ENCODE data around the gene ADGRV1. TPM values are rescaled to one million over a fixed set of nuclear protein-coding genes. Genes with fewer than 3 reads are reported as not detected.

The ADGRV1 gene
- total and polyA plus RNA-seq, 2 donors (not counting 3 experiments of a cell fraction or from before 2014, with no cell fraction given), result 0.11 to 0.55 TPM

- Histone ChIP-seq H3K79me2 (ENCODE audit: control insufficient read depth, insufficient read depth, low read length) (no peaks in the 10 kb centered on the region), H3K27ac (ENCODE audit: insufficient read depth, low read depth, low read length) (no peak overlapping the region), H4K20me1 (replicated peaks; ENCODE audit: control insufficient read depth, extremely low read depth, insufficient read depth, low read length) (no peaks in the 10 kb centered on the region), H3K4me1 (ENCODE audit: control insufficient read depth, extremely low read depth, insufficient read depth, low read length) (peaks cover 3% of the 10 kb centered on the region), H3K4me2 (ENCODE audit: insufficient read depth, low read length) (no peak overlapping the region), H3K9me1 (replicated peaks; ENCODE audit: control insufficient read depth, extremely low read depth, insufficient read depth, low read length) (no peaks in the 10 kb centered on the region), H3K27me3 (ENCODE audit: control insufficient read depth in 2 of 2, insufficient read depth in 2 of 2, low read length in 2 of 2) (no peaks in the 10 kb centered on the region), H3K9ac (replicated peaks; ENCODE audit: extremely low read depth, insufficient read depth, low read length) (no peak overlapping the region), H3K4me3 (replicated peaks in 1 of 3; ENCODE audit: insufficient read depth in 1 of 3, low read depth in 1 of 3, low read length in 3 of 3) (no peak overlapping the region), H3K36me3 (ENCODE audit: control insufficient read depth in 2 of 2, extremely low read depth in 1 of 2, insufficient read depth in 2 of 2, low read length in 2 of 2) (no peaks in the 10 kb centered on the region), H2AFZ (ENCODE audit: low read depth, low read length) (no peak overlapping the region), H3K9me3 (replicated peaks; ENCODE audit: control insufficient read depth, insufficient read depth, low read length) (no peaks in the 10 kb centered on the region)
- CTCF ChIA-PET, result interaction anchor here (1.2 to 1.4 kb wide), 3 partner anchors 9 to 264 kb away, joined by 3 read pairs; no protein-coding TSS in a partner anchor
- no peak for TF ChIP-seq JUN (IDR thresholded peaks at IDR 0.05; ENCODE audit: borderline replicate concordance, insufficient read depth, insufficient read length, low read depth)
- TF ChIP-seq POLR2AphosphoS5 (IDR thresholded peaks at IDR 0.05; ENCODE audit: insufficient read depth, low read depth, low read length), result no peak
- TF ChIP-seq GATA2 (IDR thresholded peaks at IDR 0.05; ENCODE audit: insufficient read depth, insufficient read length, low read depth, low read length), result no peak
- TF ChIP-seq FOS (IDR thresholded peaks at IDR 0.05; ENCODE audit: borderline replicate concordance, insufficient read depth, low read length), result no peak
- TF ChIP-seq MYC (IDR thresholded peaks at IDR 0.05; ENCODE audit: low read depth, low read length), result no peak
- TF ChIP-seq MAX (IDR thresholded peaks at IDR 0.05; ENCODE audit: insufficient read depth, insufficient read length), result no peak
- DNase-seq (ENCODE audit: low read depth, low spot score) (no peak), FAIRE-seq (no peak)
- no TSS peak for BruUV-seq (replicated peaks)
- POLR2A ChIA-PET, result no interaction called here
- dilution Hi-C loops (cut with MboI; ENCODE audit: extremely low pct_ligation_motif_present, low sequenced_read_pairs) (no loop called here), intact Hi-C loops (cut with micrococcal nuclease) (loop anchor here (5.0 kb wide), 1 partner anchor 37 kb away; no protein-coding TSS in a partner anchor)
Observed at GRCh38 chr5:91119981-91120850, 561.6 kb downstream of the ADGRV1 start.
